Lung (tissue), 12 donors: ENCODE measurements around the gene NXNL1. TPM values are rescaled to one million over a fixed set of nuclear protein-coding genes. Genes with fewer than 3 reads are reported as not detected.

Experiments
- ATAC-seq: fragments of 200-7000 bp; cut with Tn5 transposase; one replicate; pipeline ENCODE4 v1.9.1; 2020; ENCODE audit warnings: moderate number of reproducible peaks; ENCODE audit not compliant: insufficient read depth, low FRiP score
- DNase-seq, 3 donors: peaks; one replicate each; pipeline ENCODE4 v3.0.0-alpha.2; 2013 to 2017
- H3K27ac ChIP-seq, 2 donors: one replicate each; pipeline ENCODE4 v1.5.1; 2013; ENCODE audit warnings: mild to moderate bottlenecking in 2 of 2, moderate library complexity in 2 of 2, control low read depth in 1 of 2, inconsistent platforms in 1 of 2, low read depth in 1 of 2, low read length in 1 of 2
- H3K27me3 ChIP-seq, 3 donors: one replicate each; pipeline ENCODE4 v1.5.1; 2013; ENCODE audit warnings: low read length in 2 of 3; ENCODE audit not compliant: control insufficient read depth in 3 of 3, insufficient read depth in 3 of 3
- H3K36me3 ChIP-seq, 4 donors: one replicate each; pipeline ENCODE4 v1.5.1; 2013; ENCODE audit warnings: low read length in 4 of 4, mild to moderate bottlenecking in 1 of 4, moderate library complexity in 1 of 4; ENCODE audit not compliant: control insufficient read depth in 4 of 4, insufficient read depth in 4 of 4
- H3K4me1 ChIP-seq, 5 donors: one replicate each; pipeline ENCODE4 v1.5.1; 2013; ENCODE audit warnings: low read length in 5 of 5, mild to moderate bottlenecking in 2 of 5, moderate library complexity in 1 of 5; ENCODE audit not compliant: control insufficient read depth in 5 of 5, insufficient read depth in 5 of 5
- H3K4me3 ChIP-seq: one replicate; pipeline ENCODE4 v1.5.1; 2013; ENCODE audit warnings: mild to moderate bottlenecking, control low read depth, moderate library complexity
- H3K9ac ChIP-seq, 2 donors: one replicate each; pipeline ENCODE4 v1.5.1; 2013; ENCODE audit warnings: low read length in 2 of 2, control low read depth in 1 of 2; ENCODE audit not compliant: insufficient read depth in 1 of 2
- H3K9me3 ChIP-seq, 4 donors: one replicate each; pipeline ENCODE4 v1.5.1; 2013; ENCODE audit warnings: low read length in 3 of 4, mild to moderate bottlenecking in 1 of 4, moderate library complexity in 1 of 4; ENCODE audit not compliant: control insufficient read depth in 4 of 4, insufficient read depth in 3 of 4
- WGBS, 2 donors: extraction: QIAGEN DNeasy Blood & Tissue Kit; methylation state at CpG; one replicate each; pipeline ENCODE4 v1.1.7; 2013; 5-methylcytosine and 5-hydroxymethylcytosine counted together
- polyA plus RNA-seq, 2 donors: library from polyadenylated mRNA; stranded (reverse); fragments of 200-250 nt; gene quantifications; one replicate each; pipeline ENCODE4 v1.2.1, GENCODE V29; 2013
- total RNA-seq, 2 donors: library from RNA; depleted of rRNA in 1 of 2; stranded (reverse); fragments of >200 nt in 1 of 2; gene quantifications; one replicate each; pipeline ENCODE4 v1.2.1, GENCODE V29; 2014 to 2021
- TF ChIP-seq, protein P1 (sequence below): IDR thresholded peaks from 2 replicates; pipeline ENCODE4 v1.5.1; 2012; ENCODE audit warnings: mild to moderate bottlenecking; ENCODE audit errors: control extremely low read depth, extremely low read depth
- donor health status: control.
- donor health status: control.
- donor health status: Bipolar disorder and iron deficiency.
- donor health status: healthy.
- donor health status: DM: yes; HTN: yes; CAD: no.

Gene NXNL1
- total and polyA plus RNA-seq, 4 donors = not detected

DNA sequence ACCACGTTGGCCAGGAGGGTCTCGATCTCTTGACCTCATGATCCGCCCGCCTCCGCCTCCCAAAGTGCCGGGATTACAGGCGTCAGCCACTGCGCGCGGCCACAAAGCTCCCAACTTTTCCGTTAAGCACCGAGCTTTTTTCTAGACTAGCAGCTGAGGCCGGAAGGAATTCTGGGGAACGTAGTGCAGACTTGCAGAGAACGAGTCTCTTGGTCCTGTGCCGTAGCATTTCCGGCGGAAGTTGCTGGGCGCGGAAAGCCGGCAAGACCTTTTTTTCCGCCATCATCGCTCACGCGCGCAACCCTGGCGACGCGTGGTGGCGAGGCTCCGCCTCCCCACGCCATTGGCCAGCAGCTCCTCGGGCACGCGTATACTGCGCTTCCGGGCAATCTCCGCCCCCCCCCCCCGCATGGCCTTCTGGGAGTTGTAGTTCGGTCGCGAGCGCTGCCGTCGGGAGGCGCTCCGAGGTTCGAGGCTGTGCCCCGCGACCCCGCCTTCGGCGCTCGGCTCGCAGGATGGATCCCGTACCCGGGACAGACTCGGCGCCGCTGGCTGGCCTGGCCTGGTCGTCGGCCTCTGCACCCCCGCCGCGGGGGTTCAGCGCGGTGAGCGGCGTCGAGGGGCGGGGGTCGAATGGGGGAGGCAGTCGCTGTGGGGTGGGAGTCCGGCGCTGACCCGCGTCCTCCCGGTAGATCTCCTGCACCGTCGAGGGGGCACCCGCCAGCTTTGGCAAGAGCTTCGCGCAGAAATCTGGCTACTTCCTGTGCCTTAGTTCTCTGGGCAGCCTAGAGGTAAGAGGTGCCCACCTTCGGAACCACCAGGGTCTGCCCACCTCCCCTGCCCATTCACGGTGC is 40.9 kb downstream of the NXNL1 start, which contains the start of gene MVB12A:
MVB12A (plus strand) TSS at position 427 of the 854 bp plus-strand sequence; CDS start at position 516, 89 bp downstream.
- TF ChIP-seq, protein P1, sequence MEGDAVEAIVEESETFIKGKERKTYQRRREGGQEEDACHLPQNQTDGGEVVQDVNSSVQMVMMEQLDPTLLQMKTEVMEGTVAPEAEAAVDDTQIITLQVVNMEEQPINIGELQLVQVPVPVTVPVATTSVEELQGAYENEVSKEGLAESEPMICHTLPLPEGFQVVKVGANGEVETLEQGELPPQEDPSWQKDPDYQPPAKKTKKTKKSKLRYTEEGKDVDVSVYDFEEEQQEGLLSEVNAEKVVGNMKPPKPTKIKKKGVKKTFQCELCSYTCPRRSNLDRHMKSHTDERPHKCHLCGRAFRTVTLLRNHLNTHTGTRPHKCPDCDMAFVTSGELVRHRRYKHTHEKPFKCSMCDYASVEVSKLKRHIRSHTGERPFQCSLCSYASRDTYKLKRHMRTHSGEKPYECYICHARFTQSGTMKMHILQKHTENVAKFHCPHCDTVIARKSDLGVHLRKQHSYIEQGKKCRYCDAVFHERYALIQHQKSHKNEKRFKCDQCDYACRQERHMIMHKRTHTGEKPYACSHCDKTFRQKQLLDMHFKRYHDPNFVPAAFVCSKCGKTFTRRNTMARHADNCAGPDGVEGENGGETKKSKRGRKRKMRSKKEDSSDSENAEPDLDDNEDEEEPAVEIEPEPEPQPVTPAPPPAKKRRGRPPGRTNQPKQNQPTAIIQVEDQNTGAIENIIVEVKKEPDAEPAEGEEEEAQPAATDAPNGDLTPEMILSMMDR = no peak
- WGBS, 2 donors = 0 to 1% methylated on average over 66 to 85 of the region's 85 CpGs
- DNase-seq (peak; percentile 99 to 100 (median 99)), ATAC-seq (peak; percentile 97)
- Histone ChIP-seq H3K36me3 (peaks cover 0 to 7% (median 3%) of the 10 kb centered on the region in 4 donors), H3K27me3 (no peaks in the 10 kb centered on the region), H3K4me3 (peak within 1 kb of the TSS; percentile 77), H3K9me3 (no peaks in the 10 kb centered on the region), H3K4me1 (peaks cover 0 to 14% (median 4%) of the 10 kb centered on the region in 5 donors), H3K27ac (peak within 1 kb of the TSS; percentile 75 to 80), H3K9ac (peak within 1 kb of the TSS; percentile 6 to 89)

DNA sequence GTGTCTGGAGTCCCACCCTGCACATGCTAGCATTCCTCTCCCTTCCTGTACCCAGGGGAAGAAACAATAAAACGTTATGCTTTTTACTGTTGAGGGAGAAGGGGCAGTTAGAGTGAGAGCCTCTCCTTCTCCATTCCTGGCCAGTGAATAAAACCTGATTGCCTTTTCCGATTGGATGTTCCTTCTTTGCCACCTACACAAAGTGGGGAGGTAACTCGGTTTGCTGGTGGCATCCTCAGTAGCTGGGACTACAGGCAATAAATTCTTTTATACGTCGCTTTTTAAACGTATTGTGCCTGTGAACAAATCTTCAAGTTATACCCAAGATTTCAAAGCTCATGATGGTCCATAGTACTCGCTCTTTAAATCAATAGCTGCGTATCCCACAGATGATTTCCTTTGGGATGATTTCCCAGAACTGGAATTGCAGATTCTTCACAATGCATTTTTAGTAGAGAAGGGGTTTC is 41.5 kb downstream of the NXNL1 start:
- Histone ChIP-seq H3K36me3 (peaks cover 0 to 7% (median 3%) of the 10 kb centered on the region in 4 donors), H3K9ac (peak overlapping the region in 1 of 2 donors; percentile 89), H3K4me1 (peaks cover 2 to 14% (median 4%) of the 10 kb centered on the region in 5 donors), H3K9me3 (no peaks in the 10 kb centered on the region), H3K27me3 (no peaks in the 10 kb centered on the region), H3K27ac (peak overlapping the region; percentile 75 to 80), H3K4me3 (no peak overlapping the region)
- DNase-seq = no peak
- TF ChIP-seq, protein P1 = no peak
- WGBS, 2 donors = 22 to 26% methylated on average over 8 of the region's 8 CpGs
- ATAC-seq = no peak

DNA sequence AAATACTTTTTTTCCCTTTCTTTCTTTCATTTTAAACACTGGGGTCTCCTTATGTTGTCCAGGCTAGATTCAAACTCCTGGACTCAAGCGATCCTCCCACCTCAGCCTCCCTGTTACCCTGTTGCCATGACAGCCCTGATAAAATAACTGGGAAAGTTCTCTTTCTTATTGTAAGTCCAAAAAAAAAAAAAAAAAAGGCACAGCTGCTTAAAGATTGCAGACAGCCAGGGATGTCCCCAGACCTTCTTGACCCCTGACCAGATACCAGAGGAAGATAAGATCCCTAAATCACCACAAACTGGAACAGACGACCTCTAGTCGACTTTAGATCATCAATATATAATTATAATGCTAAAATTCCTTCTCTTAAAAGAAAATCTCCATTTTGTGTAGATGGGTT is 42.0 kb downstream of the NXNL1 start:
- H3K4me1 ChIP-seq = peaks cover 2 to 14% (median 4%) of the 10 kb centered on the region in 5 donors
- H3K9ac ChIP-seq = no peak overlapping the region
- 68 to 83% methylated on average over 3 of the region's 3 CpGs for WGBS, 2 donors
- H3K36me3 ChIP-seq = peaks cover 0 to 7% (median 3%) of the 10 kb centered on the region in 4 donors
- no peaks in the 10 kb centered on the region for H3K27me3 ChIP-seq
- DNase-seq (no peak), ATAC-seq (no peak)
- no peak overlapping the region for H3K27ac ChIP-seq
- H3K9me3 ChIP-seq = no peaks in the 10 kb centered on the region
- TF ChIP-seq, protein P1 = no peak
- no peak overlapping the region for H3K4me3 ChIP-seq
